PC-3 (cell line): ENCODE data around the gene SH2B3. TPM values are rescaled to one million over a fixed set of nuclear protein-coding genes. Genes with fewer than 3 reads are reported as not detected.

Experiments
- ATAC-seq: fragments of 200-7000 bp; cut with Tn5 transposase; 2 replicates; pipeline ENCODE4 v1.9.1; 2020; ENCODE audit warnings: mild to moderate bottlenecking, moderate library complexity
- BruUV-seq: library from RNA; stranded (reverse); fragments of 400-500 nt; replicated peaks from 2 replicates; lab custom pipeline; 2021; lab: Mats Ljungman, UMichigan
- CTCF ChIA-PET: fragments of 300-600 bp; sonication (Branson Sonifier 250); formaldehyde crosslinking; loops from one replicate; lab custom pipeline; 2022; ENCODE audit warnings: antibody characterized with exemption; lab: Charles Lee
- POLR2A ChIA-PET: fragments of 300-600 bp; sonication (Branson Sonifier 250); formaldehyde crosslinking; loops from one replicate; lab custom pipeline; 2022; ENCODE audit warnings: antibody characterized with exemption; ENCODE audit not compliant: unreplicated experiment; lab: Charles Lee
- DNase-seq: peaks from one replicate; pipeline ENCODE4 v3.0.0-alpha.2; 2015
- H2AFZ ChIP-seq: fragments of 300-600 bp; sonication (generic); 2 replicates; pipeline ENCODE4 v1.6.0; 2016; ENCODE audit warnings: antibody characterized with exemption, low read length
- H3F3A ChIP-seq: fragments of 300-600 bp; sonication (generic); one replicate; pipeline ENCODE4 v1.6.0; 2017; ENCODE audit warnings: antibody characterized with exemption, low read length, control low read depth, mild to moderate bottlenecking; ENCODE audit not compliant: unreplicated experiment
- H3K27ac ChIP-seq: fragments of 300-600 bp; sonication (generic); 2 replicates; pipeline ENCODE4 v1.5.1; 2016; ENCODE audit warnings: mild to moderate bottlenecking, low read length
- H3K27me3 ChIP-seq: fragments of 300-600 bp; sonication (generic); 2 replicates; pipeline ENCODE4 v1.6.1; 2016; ENCODE audit warnings: low read length, mixed read lengths
- H3K36me3 ChIP-seq: fragments of 300-600 bp; sonication (generic); 2 replicates; pipeline ENCODE4 v1.6.1; 2016; ENCODE audit warnings: low read depth, mixed run types, low read length, mixed read lengths
- H3K4me1 ChIP-seq: fragments of 300-600 bp; sonication (generic); 2 replicates; pipeline ENCODE4 v1.5.1; 2016; ENCODE audit warnings: low read length; ENCODE audit not compliant: insufficient read depth
- H3K4me2 ChIP-seq: fragments of 300-600 bp; sonication (generic); 2 replicates; pipeline ENCODE4 v1.6.0; 2016; ENCODE audit warnings: low read length
- H3K4me3 ChIP-seq: fragments of 300-600 bp; sonication (generic); 2 replicates; pipeline ENCODE4 v1.5.1; 2016; ENCODE audit warnings: mild to moderate bottlenecking, low read length, mixed read lengths
- H3K79me2 ChIP-seq: fragments of 300-600 bp; sonication (generic); 2 replicates; pipeline ENCODE4 v1.6.1; 2017; ENCODE audit warnings: low read length, mixed read lengths
- H3K9ac ChIP-seq: fragments of 300-600 bp; sonication (generic); 2 replicates; pipeline ENCODE4 v1.6.0; 2016; ENCODE audit warnings: mild to moderate bottlenecking, low read length
- H3K9me2 ChIP-seq: fragments of 300-600 bp; sonication (generic); replicated peaks from 2 replicates; pipeline ENCODE4 v1.6.1; 2016; ENCODE audit warnings: mixed run types, low read length, mixed read lengths
- H3K9me3 ChIP-seq: fragments of 300-600 bp; sonication (generic); 2 replicates; pipeline ENCODE4 v1.6.1; 2016; ENCODE audit warnings: low read length, mixed read lengths
- H4K20me1 ChIP-seq: fragments of 300-600 bp; sonication (generic); 2 replicates; pipeline ENCODE4 v1.6.1; 2016; ENCODE audit warnings: low read length, mixed read lengths
- EZH2 ChIP-seq: fragments of 300-600 bp; sonication (generic); IDR thresholded peaks from one replicate; pipeline ENCODE4 v1.6.1; 2017; ENCODE audit warnings: antibody characterized with exemption, mild to moderate bottlenecking, low read length; ENCODE audit not compliant: unreplicated experiment
- EZH2phosphoT487 ChIP-seq: fragments of 300-600 bp; sonication (generic); IDR thresholded peaks from 2 replicates; pipeline ENCODE4 v1.6.1; 2018; ENCODE audit warnings: mild to moderate bottlenecking, antibody characterized with exemption, low read length, borderline replicate concordance
- intact Hi-C: fragments of 100-400 bp; cut with micrococcal nuclease; formaldehyde crosslinking; loops from 2 replicates; pipeline ENCODE4 v1.9.0; 2023
- total RNA-seq: library from RNA; depleted of rRNA; stranded (reverse); fragments of >200 nt; gene quantifications from 2 replicates; pipeline ENCODE4 v1.2.3, GENCODE V29; 2014
- TF ChIP-seq, protein P1 (sequence below): fragments of 300-600 bp; sonication (generic); conservative IDR thresholded peaks from 2 replicates; pipeline ENCODE4 v1.5.1; 2017; ENCODE audit warnings: antibody characterized with exemption, low read depth, mild to moderate bottlenecking, low read length

SH2B3 gene
- total RNA-seq, 1 experiment from 2014 or later = 12.9 TPM

DNA sequence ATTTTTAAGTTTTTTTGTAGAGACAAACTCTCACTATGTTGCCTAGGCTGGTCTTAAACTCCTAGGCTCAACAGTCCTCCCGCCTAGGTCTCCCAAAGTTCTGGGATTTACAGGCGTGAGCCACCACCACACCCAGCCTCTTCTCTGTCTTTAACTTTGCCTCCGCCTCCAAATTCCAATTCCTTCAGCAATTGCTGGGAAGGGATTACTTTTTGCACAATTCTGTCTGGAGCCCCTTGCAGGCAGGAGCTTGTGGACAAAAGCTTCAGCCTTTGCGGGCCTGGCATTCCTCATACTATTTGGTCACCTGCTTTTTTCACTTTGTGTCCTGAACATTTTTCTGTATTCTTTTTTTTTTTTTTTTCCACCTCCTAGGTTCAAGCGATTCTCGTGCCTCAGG lies 26.0 kb downstream of the SH2B3 start:
- ChIA-PET CTCF (no interaction called here), POLR2A (no interaction called here)
- Histone ChIP-seq H3K4me3 (no peak overlapping the region), H3K9me2 (no peaks in the 10 kb centered on the region), H3K4me2 (no peak overlapping the region), H3K27me3 (no peaks in the 10 kb centered on the region), H3K79me2 (0 out of 2 replicates have a peak, but pooled peaks cover 11% of the 10 kb centered on the region), H4K20me1 (no peaks in the 10 kb centered on the region), H2AFZ (no peak overlapping the region), H3K9me3 (no peaks in the 10 kb centered on the region), H3F3A (no peaks in the 10 kb centered on the region), H3K9ac (no peak overlapping the region), H3K36me3 (no peaks in the 10 kb centered on the region), H3K4me1 (peaks cover 26% of the 10 kb centered on the region), H3K27ac (peak overlapping the region; percentile 23; the same call in 1 of the 2 replicates)
- DNase-seq (no peak), ATAC-seq (no peak)
- intact Hi-C loops = no loop called here
- no TSS peak for BruUV-seq
- no peak for TF ChIP-seq EZH2phosphoT487
- TF ChIP-seq, protein P1, sequence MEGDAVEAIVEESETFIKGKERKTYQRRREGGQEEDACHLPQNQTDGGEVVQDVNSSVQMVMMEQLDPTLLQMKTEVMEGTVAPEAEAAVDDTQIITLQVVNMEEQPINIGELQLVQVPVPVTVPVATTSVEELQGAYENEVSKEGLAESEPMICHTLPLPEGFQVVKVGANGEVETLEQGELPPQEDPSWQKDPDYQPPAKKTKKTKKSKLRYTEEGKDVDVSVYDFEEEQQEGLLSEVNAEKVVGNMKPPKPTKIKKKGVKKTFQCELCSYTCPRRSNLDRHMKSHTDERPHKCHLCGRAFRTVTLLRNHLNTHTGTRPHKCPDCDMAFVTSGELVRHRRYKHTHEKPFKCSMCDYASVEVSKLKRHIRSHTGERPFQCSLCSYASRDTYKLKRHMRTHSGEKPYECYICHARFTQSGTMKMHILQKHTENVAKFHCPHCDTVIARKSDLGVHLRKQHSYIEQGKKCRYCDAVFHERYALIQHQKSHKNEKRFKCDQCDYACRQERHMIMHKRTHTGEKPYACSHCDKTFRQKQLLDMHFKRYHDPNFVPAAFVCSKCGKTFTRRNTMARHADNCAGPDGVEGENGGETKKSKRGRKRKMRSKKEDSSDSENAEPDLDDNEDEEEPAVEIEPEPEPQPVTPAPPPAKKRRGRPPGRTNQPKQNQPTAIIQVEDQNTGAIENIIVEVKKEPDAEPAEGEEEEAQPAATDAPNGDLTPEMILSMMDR = no peak
- no peak for TF ChIP-seq EZH2

DNA sequence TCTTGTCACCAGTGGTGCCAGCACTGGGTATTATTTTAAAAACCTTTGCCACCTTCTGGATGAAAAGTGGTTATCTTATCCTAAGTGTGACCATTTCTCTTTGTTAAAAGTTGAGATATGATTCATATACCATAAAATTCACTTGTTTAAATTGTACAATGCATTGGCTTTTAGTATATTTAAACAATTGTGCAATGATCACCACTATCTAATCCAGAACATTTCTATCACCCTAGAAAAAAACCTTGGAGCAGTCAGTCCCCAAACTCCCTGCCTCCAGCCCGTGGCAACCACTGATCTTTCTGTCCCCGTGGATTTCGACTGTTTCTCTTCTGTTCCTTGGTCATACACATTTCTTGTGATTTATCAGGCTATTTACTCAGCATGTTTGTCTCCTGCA lies 28.3 kb downstream of the SH2B3 start:
- Histone ChIP-seq H3K9me3 (no peaks in the 10 kb centered on the region), H3K27ac (0 out of 2 replicates have a peak overlapping the region, but pooled peaks have one; percentile 1), H3K9me2 (no peaks in the 10 kb centered on the region), H3K27me3 (no peaks in the 10 kb centered on the region), H4K20me1 (no peaks in the 10 kb centered on the region), H3F3A (no peaks in the 10 kb centered on the region), H3K4me1 (peaks cover 34% of the 10 kb centered on the region), H3K79me2 (0 out of 2 replicates have a peak, but pooled peaks cover 19% of the 10 kb centered on the region), H3K36me3 (no peaks in the 10 kb centered on the region), H3K4me3 (no peak overlapping the region), H3K4me2 (no peak overlapping the region), H3K9ac (no peak overlapping the region), H2AFZ (no peak overlapping the region)
- TF ChIP-seq EZH2phosphoT487 (no peak), EZH2 (no peak)
- TF ChIP-seq, protein P1 = no peak
- ChIA-PET POLR2A (no interaction called here), CTCF (interaction anchor here (0.5 to 1.0 kb wide), 2 partner anchors 102 to 299 kb away, joined by 3 to 11 read pairs; no protein-coding TSS in a partner anchor)
- BruUV-seq = no TSS peak
- DNase-seq (no peak), ATAC-seq (peak; percentile 25)
- intact Hi-C loops = no loop called here

DNA sequence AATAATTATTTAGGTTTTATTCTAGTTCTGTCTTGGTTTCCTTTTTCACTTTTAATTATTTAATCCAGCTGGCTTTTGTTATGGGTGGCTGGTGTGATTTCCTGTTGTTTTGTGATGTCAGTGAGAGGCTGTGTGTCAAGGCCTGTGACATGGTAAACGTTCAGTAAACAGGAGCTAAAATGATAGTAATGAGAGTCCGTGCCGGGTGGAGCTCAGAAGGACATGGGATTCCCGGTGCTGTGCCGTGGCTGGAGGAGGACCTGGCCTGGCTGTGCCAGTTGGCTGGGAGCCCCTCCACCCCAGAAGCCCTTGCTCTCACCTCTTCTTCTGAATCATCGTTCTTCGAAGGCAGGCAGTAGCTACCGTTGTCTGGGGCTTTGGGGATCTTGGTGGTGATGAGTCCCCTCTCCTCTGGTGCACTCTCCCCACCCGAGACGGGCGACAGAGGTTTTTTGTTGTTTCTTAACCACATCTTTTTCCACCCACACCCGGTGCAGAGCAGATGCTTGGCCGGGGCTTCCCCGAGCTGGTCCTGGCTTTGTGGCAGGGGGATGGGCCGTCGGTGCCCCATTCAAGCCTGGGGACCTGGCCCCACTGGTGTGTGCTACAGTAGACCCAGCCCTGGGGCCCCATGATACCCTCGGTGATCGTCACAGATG lies 29.1 kb downstream of the SH2B3 start:
- no peaks in the 10 kb centered on the region for H3K36me3 ChIP-seq
- no peaks in the 10 kb centered on the region for H3K9me3 ChIP-seq
- H3F3A ChIP-seq = no peaks in the 10 kb centered on the region
- no peak overlapping the region for H3K4me2 ChIP-seq
- ChIA-PET CTCF (interaction anchor here (1.0 kb wide), 2 partner anchors 17 to 103 kb away, joined by 3 read pairs; no protein-coding TSS in a partner anchor), POLR2A (interaction anchor here (0.6 kb wide), 1 partner anchor 1198 kb away, joined by 3 read pairs; no protein-coding TSS in a partner anchor)
- H3K79me2 ChIP-seq = 0 out of 2 replicates have a peak, but pooled peaks cover 19% of the 10 kb centered on the region
- no peaks in the 10 kb centered on the region for H3K27me3 ChIP-seq
- H3K9me2 ChIP-seq = no peaks in the 10 kb centered on the region
- H4K20me1 ChIP-seq = no peaks in the 10 kb centered on the region
- peaks cover 34% of the 10 kb centered on the region for H3K4me1 ChIP-seq
- BruUV-seq = no TSS peak
- ATAC-seq (no peak; the same call in 1 of the 2 replicates), DNase-seq (no peak)
- no peak overlapping the region for H2AFZ ChIP-seq
- intact Hi-C loops = no loop called here
- 0 out of 2 replicates have a peak overlapping the region, but pooled peaks have one; percentile 1 for H3K27ac ChIP-seq
- no peak overlapping the region for H3K4me3 ChIP-seq
- no peak overlapping the region for H3K9ac ChIP-seq
- no peak for TF ChIP-seq EZH2
- TF ChIP-seq, protein P1 = no peak
- no peak for TF ChIP-seq EZH2phosphoT487
